HEK293 (cell line): ENCODE measurements around the gene NAV3.

ENCODE experiments used
- CTCF ChIP-seq: fragments of 450-650 bp; formaldehyde crosslinking; IDR thresholded peaks from 2 replicates; pipeline ENCODE4 v1.5.1; 2016; ENCODE audit warnings: missing biosample characterization, missing genetic modification characterization
- KLF10 ChIP-seq: fragments of 450-650 bp; IDR thresholded peaks from 2 replicates; pipeline ENCODE4 v1.5.1; 2018; ENCODE audit warnings: missing biosample characterization, mild to moderate bottlenecking, missing genetic modification characterization
- KLF9 ChIP-seq: fragments of 450-650 bp; formaldehyde crosslinking; IDR thresholded peaks from 2 replicates; pipeline ENCODE4 v1.5.1; 2016; ENCODE audit warnings: missing biosample characterization, missing genetic modification characterization, low read depth
- SP3 ChIP-seq: fragments of 450-650 bp; formaldehyde crosslinking; IDR thresholded peaks from 2 replicates; pipeline ENCODE4 v1.5.1; 2016; ENCODE audit warnings: missing biosample characterization, missing genetic modification characterization
- ZBTB21 ChIP-seq: fragments of 450-650 bp; formaldehyde crosslinking; IDR thresholded peaks from 2 replicates; pipeline ENCODE4 v1.5.1; 2017; ENCODE audit warnings: missing biosample characterization, missing genetic modification characterization
- ZBTB49 ChIP-seq: fragments of 450-650 bp; formaldehyde crosslinking; IDR thresholded peaks from 2 replicates; pipeline ENCODE4 v1.5.1; 2016; ENCODE audit warnings: missing biosample characterization, missing genetic modification characterization, low read depth
- ZBTB6 ChIP-seq: fragments of 450-650 bp; formaldehyde crosslinking; IDR thresholded peaks from 2 replicates; pipeline ENCODE4 v1.5.1; 2017; ENCODE audit warnings: missing biosample characterization, missing genetic modification characterization
- ZFP37 ChIP-seq: fragments of 450-650 bp; formaldehyde crosslinking; IDR thresholded peaks from 2 replicates; pipeline ENCODE4 v1.5.1; 2016; ENCODE audit warnings: missing biosample characterization, missing genetic modification characterization
- ZNF140 ChIP-seq: fragments of 450-650 bp; formaldehyde crosslinking; IDR thresholded peaks from 2 replicates; pipeline ENCODE4 v1.5.1; 2016; ENCODE audit warnings: missing biosample characterization, missing genetic modification characterization
- ZNF239 ChIP-seq: fragments of 450-650 bp; formaldehyde crosslinking; IDR thresholded peaks from 2 replicates; pipeline ENCODE4 v1.5.1; 2016; ENCODE audit warnings: missing biosample characterization, missing genetic modification characterization
- ZNF26 ChIP-seq: fragments of 450-650 bp; formaldehyde crosslinking; IDR thresholded peaks from 2 replicates; pipeline ENCODE4 v1.5.1; 2016; ENCODE audit warnings: missing biosample characterization, missing genetic modification characterization
- ZNF560 ChIP-seq: fragments of 450-650 bp; formaldehyde crosslinking; IDR thresholded peaks from 2 replicates; pipeline ENCODE4 v1.5.1; 2017; ENCODE audit warnings: missing biosample characterization, missing genetic modification characterization, borderline replicate concordance

DNA sequence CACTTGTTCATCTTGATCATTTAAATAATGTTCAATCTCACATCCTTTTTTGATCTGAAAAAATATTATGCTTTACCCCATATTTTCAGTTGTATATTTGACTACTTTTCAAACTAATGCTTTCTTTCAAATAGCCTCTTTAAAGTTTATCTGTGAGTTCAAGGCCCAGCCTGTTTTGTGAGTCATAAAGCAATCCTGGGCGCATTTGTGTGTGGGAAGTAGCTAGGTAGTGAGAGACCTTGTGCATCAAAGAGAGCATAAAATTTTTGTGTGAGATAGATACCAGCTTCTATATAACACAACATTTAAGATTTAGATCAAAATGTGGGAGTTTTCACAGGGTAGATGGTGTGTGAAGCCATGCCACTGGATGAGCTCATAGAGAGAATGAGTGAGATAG lies 405.6 kb downstream of the NAV3 start:
- TF ChIP-seq CTCF: no peak
- TF ChIP-seq ZNF239 (tag by site-specific recombination): no peak
- TF ChIP-seq KLF9 (tag by site-specific recombination): no peak
- no peak for TF ChIP-seq ZNF26 (tag by site-specific recombination)
- no peak for TF ChIP-seq ZFP37 (tag by site-specific recombination)
- TF ChIP-seq ZBTB6 (tag by site-specific recombination): no peak
- TF ChIP-seq ZBTB49 (tag by site-specific recombination): no peak
- TF ChIP-seq ZBTB21: no peak
- TF ChIP-seq ZNF140 (tag by site-specific recombination): no peak
- TF ChIP-seq KLF10 (tag by site-specific recombination): no peak
- no peak for TF ChIP-seq SP3
- no peak for TF ChIP-seq ZNF560 (tag by site-specific recombination)
